ENCODE measurements around the gene PIK3AP1.

DNA sequence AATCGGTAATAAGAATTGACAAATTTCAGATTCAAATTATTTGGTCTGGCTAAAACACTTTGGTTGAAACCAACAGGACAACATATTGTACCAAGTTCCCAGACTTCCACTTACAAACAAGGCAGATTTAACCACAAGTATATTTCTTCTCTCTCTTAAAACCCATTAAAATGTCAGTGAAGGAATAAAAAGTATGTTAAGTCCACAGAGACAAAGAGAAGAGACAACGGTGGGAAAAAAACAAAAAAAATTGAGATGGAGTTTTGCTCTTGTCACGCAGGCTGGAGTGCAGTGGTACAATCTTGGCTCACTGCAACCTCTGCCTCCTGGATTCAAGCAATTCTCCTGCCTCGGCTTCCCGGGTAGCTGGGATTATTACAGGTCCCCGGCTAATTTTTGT is 149.8 kb downstream of the PIK3AP1 start:
- TF ChIP-seq CTCF (IDR thresholded peaks at IDR 0.05; ENCODE audit: low read depth, low read length, missing input control) (no peak), SP1 (IDR thresholded peaks at IDR 0.05) (no peak)
- TF ChIP-seq, protein P1, sequence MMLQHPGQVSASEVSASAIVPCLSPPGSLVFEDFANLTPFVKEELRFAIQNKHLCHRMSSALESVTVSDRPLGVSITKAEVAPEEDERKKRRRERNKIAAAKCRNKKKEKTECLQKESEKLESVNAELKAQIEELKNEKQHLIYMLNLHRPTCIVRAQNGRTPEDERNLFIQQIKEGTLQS (IDR thresholded peaks at IDR 0.05) = no peak
